Psoas muscle (tissue), 8 donors: ENCODE results near the gene LY6G6F. TPM values are rescaled to one million over a fixed set of nuclear protein-coding genes. Genes with fewer than 3 reads are reported as not detected.
"Not testable (repeated sequence)": the region's sequence is repeated elsewhere in the genome, so short reads cannot be mapped to it uniquely, and the experiment has no call there.

Source experiments
- ATAC-seq, 4 donors: fragments of 200-7000 bp; cut with Tn5 transposase; one replicate each; pipeline ENCODE4 v1.9.1; 2020; ENCODE audit warnings: moderate library complexity in 3 of 4, mild to moderate bottlenecking in 2 of 4
- DNase-seq, 2 donors: peaks; one replicate each; pipeline ENCODE4 v3.0.0-alpha.2; 2020
- H3K27ac ChIP-seq: fragments of 200-600 bp; one replicate; pipeline ENCODE4 v1.8.0; 2022
- H3K27me3 ChIP-seq, 3 donors: fragments of 200-600 bp in 1 of 3; one replicate each; pipeline versions ENCODE4 v1.6.1 to v1.8.0; 2013 to 2022; ENCODE audit warnings: low read length in 2 of 3, mild to moderate bottlenecking in 2 of 3, moderate library complexity in 1 of 3; ENCODE audit not compliant: insufficient read depth in 3 of 3
- H3K36me3 ChIP-seq, 2 donors: fragments of 200-600 bp in 1 of 2; one replicate each; pipeline versions ENCODE4 v1.6.1 to v1.8.0; 2013 to 2022; ENCODE audit warnings: low read depth in 1 of 2, mild to moderate bottlenecking in 1 of 2, moderate library complexity in 1 of 2; ENCODE audit not compliant: insufficient read depth in 1 of 2
- H3K4me1 ChIP-seq: fragments of 200-600 bp; one replicate; pipeline ENCODE4 v1.8.0; 2022
- H3K4me3 ChIP-seq: fragments of 200-600 bp; one replicate; pipeline ENCODE4 v1.8.0; 2022; ENCODE audit warnings: mild to moderate bottlenecking
- H3K9me3 ChIP-seq: fragments of 200-600 bp; one replicate; pipeline ENCODE4 v1.8.0; 2022
- WGBS, 3 donors: extraction: QIAGEN DNeasy Blood & Tissue Kit; methylation state at CpG; one replicate each; pipeline versions ENCODE4 v1.1.6 to v1.1.7; 2013; 5-methylcytosine and 5-hydroxymethylcytosine counted together
- intact Hi-C, 2 donors: fragments of 100-400 bp; cut with DNase I; formaldehyde crosslinking; loops; one replicate each; pipeline versions ENCODE4 v1.11.0 to v1.14.2; 2022
- polyA plus RNA-seq, 3 donors: library from polyadenylated mRNA; stranded (reverse); fragments of 200-250 nt; gene quantifications; one replicate each; pipeline ENCODE4 v1.2.3, GENCODE V29; 2013
- total RNA-seq, 4 donors: library from RNA; stranded (reverse); fragmentation: NEBNext Ultra II Directional in 2 of 4; extraction: Animal tissue kit (Norgen Biotek cat#: 25700) in 2 of 4; gene quantifications; one replicate each; pipeline versions ENCODE4 v1.2.1 to v1.2.4, GENCODE V29; 2021 to 2023
- TF ChIP-seq, protein P1 (sequence below): fragments of 200-600 bp; IDR thresholded peaks from one replicate; pipeline ENCODE4 v1.8.0; 2022; ENCODE audit warnings: antibody characterized with exemption
- donor health status: healthy with polysubstance abuse.
- donor health status: DM: no; HTN: no; CAD: no; lungs with moderate emphysema.
- donor health status: Bipolar disorder and iron deficiency.
- donor health status: healthy.
- donor health status: DM: yes; HTN: yes; CAD: no.
- donor health status: DM: no; HTN: no; CAD: no.
- donor health status: DM: no; HTN: no; CAD: no.
- donor health status: DM: yes; HTN: yes; CAD: no.

Gene LY6G6F
- total and polyA plus RNA-seq, 7 donors, result 0.05 TPM; not detected in 6

DNA sequence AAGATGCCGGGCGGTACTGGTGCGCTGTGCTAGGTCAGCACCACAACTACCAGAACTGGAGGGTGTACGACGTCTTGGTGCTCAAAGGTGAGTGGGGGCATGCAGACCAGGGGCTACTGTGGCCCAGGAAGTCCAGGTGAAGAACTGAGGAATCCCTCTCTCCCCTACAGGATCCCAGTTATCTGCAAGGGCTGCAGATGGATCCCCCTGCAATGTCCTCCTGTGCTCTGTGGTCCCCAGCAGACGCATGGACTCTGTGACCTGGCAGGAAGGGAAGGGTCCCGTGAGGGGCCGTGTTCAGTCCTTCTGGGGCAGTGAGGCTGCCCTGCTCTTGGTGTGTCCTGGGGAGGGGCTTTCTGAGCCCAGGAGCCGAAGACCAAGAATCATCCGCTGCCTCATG lies 1.0 kb downstream of the LY6G6F start:
- H3K36me3 ChIP-seq, result no peaks in the 10 kb centered on the region
- no peak overlapping the region for H3K4me3 ChIP-seq
- no peaks in the 10 kb centered on the region for H3K27me3 ChIP-seq
- WGBS, 3 donors, result 82 to 89% (median 88%) methylated on average over 10 of the region's 10 CpGs
- no peak overlapping the region for H3K27ac ChIP-seq
- H3K9me3 ChIP-seq, result no peaks in the 10 kb centered on the region
- TF ChIP-seq, protein P1, sequence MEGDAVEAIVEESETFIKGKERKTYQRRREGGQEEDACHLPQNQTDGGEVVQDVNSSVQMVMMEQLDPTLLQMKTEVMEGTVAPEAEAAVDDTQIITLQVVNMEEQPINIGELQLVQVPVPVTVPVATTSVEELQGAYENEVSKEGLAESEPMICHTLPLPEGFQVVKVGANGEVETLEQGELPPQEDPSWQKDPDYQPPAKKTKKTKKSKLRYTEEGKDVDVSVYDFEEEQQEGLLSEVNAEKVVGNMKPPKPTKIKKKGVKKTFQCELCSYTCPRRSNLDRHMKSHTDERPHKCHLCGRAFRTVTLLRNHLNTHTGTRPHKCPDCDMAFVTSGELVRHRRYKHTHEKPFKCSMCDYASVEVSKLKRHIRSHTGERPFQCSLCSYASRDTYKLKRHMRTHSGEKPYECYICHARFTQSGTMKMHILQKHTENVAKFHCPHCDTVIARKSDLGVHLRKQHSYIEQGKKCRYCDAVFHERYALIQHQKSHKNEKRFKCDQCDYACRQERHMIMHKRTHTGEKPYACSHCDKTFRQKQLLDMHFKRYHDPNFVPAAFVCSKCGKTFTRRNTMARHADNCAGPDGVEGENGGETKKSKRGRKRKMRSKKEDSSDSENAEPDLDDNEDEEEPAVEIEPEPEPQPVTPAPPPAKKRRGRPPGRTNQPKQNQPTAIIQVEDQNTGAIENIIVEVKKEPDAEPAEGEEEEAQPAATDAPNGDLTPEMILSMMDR, result no peak
- intact Hi-C loops, result no loop called here
- DNase-seq (no peak), ATAC-seq (no peak)
- peaks cover 5% of the 10 kb centered on the region for H3K4me1 ChIP-seq

DNA sequence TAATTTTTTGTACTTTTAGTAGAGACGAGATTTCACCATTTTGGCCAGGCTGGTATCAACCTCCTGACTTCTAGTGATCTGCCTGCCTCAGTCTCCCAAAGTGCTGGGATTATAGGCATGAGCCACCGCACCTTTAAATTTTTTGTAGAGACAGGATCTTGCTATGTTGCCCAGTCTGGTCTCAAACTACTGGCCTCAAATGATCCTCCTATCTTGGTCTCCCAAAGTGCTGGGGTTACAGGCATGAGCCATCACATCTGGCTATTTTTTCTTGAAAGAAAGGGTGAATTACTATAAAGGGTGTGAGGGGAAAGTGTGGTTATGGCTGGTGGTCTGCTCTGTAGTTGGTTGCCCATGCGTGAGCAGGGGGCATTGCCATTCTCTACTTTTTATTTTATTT lies 1.6 kb downstream of the LY6G6F start:
- peaks cover 5% of the 10 kb centered on the region for H3K4me1 ChIP-seq
- no peaks in the 10 kb centered on the region for H3K27me3 ChIP-seq
- 91 to 97% (median 95%) methylated on average over 3 of the region's 3 CpGs for WGBS, 3 donors
- intact Hi-C loops, result no loop called here
- H3K4me3 ChIP-seq, result no peak overlapping the region
- no peak for DNase-seq
- TF ChIP-seq, protein P1, result no peak
- H3K9me3 ChIP-seq, result no peaks in the 10 kb centered on the region
- no peaks in the 10 kb centered on the region for H3K36me3 ChIP-seq
- no peak for ATAC-seq
- H3K27ac ChIP-seq, result no peak overlapping the region

DNA sequence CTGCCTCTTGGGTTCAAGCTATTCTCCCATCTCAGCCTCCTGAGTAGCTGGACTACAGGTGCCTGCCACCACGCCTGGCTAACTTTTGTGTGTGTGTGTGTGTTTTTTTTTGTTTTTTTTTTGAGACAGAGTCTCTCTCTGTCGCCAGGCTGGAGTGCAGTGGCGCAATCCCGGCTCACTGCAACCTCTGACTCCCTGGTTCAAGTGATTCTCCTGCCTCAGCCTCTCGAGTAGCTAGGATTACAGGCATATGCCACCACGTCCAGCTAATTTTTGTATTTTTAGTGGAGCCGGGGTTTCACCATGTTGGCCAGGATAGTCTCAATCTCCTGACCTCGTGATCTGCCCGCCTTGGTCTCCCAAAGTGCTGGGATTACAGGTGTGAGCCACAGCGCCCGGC lies 2.5 kb downstream of the LY6G6F start:
- 91 to 94% (median 91%) methylated on average over 11 of the region's 11 CpGs for WGBS, 3 donors
- H3K4me3 ChIP-seq, H3K27ac ChIP-seq, H3K36me3 ChIP-seq, H3K4me1 ChIP-seq, DNase-seq, intact Hi-C loops, H3K27me3 ChIP-seq, ATAC-seq, H3K9me3 ChIP-seq: not testable (repeated sequence)

DNA sequence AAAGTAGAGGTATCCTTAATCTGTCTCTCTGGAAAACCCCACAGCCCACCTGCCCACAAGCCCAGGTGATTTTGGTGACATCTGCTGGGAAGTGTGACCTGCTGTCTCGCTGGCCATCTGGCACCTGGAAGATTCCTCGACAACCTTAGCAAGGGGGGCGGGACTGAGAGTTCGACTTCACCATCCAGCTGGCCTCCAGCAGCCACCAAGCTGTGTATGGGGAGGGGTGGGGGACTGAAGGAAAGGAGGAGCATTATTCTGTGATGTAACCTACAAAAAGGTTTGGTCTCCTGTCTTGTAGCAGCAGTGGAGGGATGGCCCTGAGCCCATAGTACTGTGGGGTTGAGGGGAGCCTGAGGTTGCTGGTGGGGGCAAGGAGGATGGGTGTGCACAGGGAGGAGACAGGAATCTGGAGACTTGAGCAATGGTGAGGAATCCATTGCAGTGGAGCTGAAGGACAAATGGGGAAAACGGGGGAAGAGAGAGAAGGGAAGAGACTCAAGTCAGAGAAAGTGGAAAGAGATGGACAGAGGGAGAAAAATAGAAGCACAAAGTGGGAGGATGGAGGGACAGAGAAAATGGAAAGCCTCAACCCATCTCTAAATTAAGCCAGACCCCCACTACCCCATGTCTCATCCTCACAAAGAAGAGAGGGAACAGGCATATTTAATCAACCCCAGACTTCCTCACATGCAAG lies 4.0 kb downstream of the LY6G6F start:
- Histone ChIP-seq H3K9me3 (no peaks in the 10 kb centered on the region), H3K36me3 (no peaks in the 10 kb centered on the region), H3K4me1 (no peaks in the 10 kb centered on the region), H3K27me3 (no peaks in the 10 kb centered on the region), H3K27ac (no peak overlapping the region), H3K4me3 (no peak overlapping the region)
- TF ChIP-seq, protein P1, result no peak
- intact Hi-C loops, result no loop called here
- no peak for ATAC-seq
- no peak for DNase-seq
- 49 to 61% (median 57%) methylated on average over 5 of the region's 5 CpGs for WGBS, 3 donors

DNA sequence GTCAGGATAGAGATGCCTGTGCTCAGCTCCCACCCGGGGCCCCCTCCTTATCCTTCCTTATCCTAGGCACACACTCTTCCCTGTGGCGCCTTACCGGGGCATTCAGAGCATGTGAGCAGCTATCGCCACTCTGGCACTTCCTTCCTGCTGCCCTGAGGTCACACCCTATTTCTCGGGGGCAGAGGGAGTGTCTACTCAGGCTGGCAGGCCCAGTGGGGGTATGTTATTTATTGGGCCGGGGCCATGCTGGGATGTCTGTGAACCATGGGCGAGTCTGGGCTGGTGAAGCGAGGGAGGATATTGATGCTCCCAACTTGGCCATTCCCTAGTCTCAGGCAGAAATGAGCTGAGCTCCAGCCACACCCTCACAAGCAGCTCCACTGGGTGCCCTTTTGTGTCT lies 4.6 kb downstream of the LY6G6F start:
- no peak for DNase-seq
- no peaks in the 10 kb centered on the region for H3K36me3 ChIP-seq
- H3K27me3 ChIP-seq, result no peaks in the 10 kb centered on the region
- no peaks in the 10 kb centered on the region for H3K4me1 ChIP-seq
- TF ChIP-seq, protein P1, result no peak
- peak in 1 of 4 donors; percentile 32 for ATAC-seq
- H3K27ac ChIP-seq, result no peak overlapping the region
- 68 to 74% (median 73%) methylated on average over 8 of the region's 8 CpGs for WGBS, 3 donors
- H3K4me3 ChIP-seq, result no peak overlapping the region
- intact Hi-C loops, result no loop called here
- no peaks in the 10 kb centered on the region for H3K9me3 ChIP-seq
